Activated CD4-positive, alpha-beta T cell treated with anti-CD3 and anti-CD28 coated beads for 36 hours (primary cell): ENCODE results near the gene ECM2. TPM values are rescaled to one million over a fixed set of nuclear protein-coding genes. Genes with fewer than 3 reads are reported as not detected.
A peak's percentile ranks its signal among the peaks of the same experiment; 100 is the strongest.

Experiments
- ATAC-seq: fragments of 200-7000 bp; cut with Tn5 transposase; one replicate; pipeline ENCODE4 v1.10.0; 2021; ENCODE audit warnings: mild to moderate bottlenecking, moderate library complexity
- CTCF ChIA-PET: fragments of 350-600 bp; sonication (Branson Sonifier 250); formaldehyde crosslinking; loops from one replicate; lab custom pipeline; 2021; ENCODE audit warnings: antibody characterized with exemption; lab: Charles Lee
- POLR2A ChIA-PET: fragments of 350-600 bp; sonication (Branson Sonifier 250); formaldehyde crosslinking; loops from one replicate; lab custom pipeline; 2021; ENCODE audit warnings: antibody characterized with exemption, inconsistent platforms; lab: Charles Lee
- DNase-seq: peaks from one replicate; pipeline ENCODE4 v3.0.0-alpha.2; 2020
- H3K27ac Mint-ChIP-seq: one replicate; pipeline ENCODE4 v1.8.0; 2021; ENCODE audit warnings: mixed read lengths
- H3K27me3 Mint-ChIP-seq: one replicate; pipeline ENCODE4 v1.8.0; 2021; ENCODE audit warnings: mixed read lengths
- H3K36me3 Mint-ChIP-seq: one replicate; pipeline ENCODE4 v1.8.0; 2021; ENCODE audit warnings: low read depth, mixed read lengths
- H3K4me1 Mint-ChIP-seq: one replicate; pipeline ENCODE4 v1.8.0; 2021; ENCODE audit warnings: mixed read lengths
- H3K4me3 Mint-ChIP-seq: one replicate; pipeline ENCODE4 v1.8.0; 2021; ENCODE audit warnings: mild to moderate bottlenecking, moderate library complexity, mixed read lengths
- H3K9me3 Mint-ChIP-seq: one replicate; pipeline ENCODE4 v1.8.0; 2021; ENCODE audit warnings: low read depth, mixed read lengths
- intact Hi-C, 2 experiments: fragments of 100-400 bp; cut with DNase I in 1 of 2; cut with micrococcal nuclease in 1 of 2; formaldehyde crosslinking; loops; one replicate each; pipeline versions ENCODE4 v1.14.2 to v1.15.1; 2022 to 2024; cut with DNase I, micrococcal nuclease
- total RNA-seq, 2 experiments: library from RNA; stranded (reverse); gene quantifications; one replicate each; pipeline ENCODE4 v1.2.3, GENCODE V29; 2021

ECM2 gene
- total RNA-seq, 2 experiments from 2014 or later: not detected

DNA sequence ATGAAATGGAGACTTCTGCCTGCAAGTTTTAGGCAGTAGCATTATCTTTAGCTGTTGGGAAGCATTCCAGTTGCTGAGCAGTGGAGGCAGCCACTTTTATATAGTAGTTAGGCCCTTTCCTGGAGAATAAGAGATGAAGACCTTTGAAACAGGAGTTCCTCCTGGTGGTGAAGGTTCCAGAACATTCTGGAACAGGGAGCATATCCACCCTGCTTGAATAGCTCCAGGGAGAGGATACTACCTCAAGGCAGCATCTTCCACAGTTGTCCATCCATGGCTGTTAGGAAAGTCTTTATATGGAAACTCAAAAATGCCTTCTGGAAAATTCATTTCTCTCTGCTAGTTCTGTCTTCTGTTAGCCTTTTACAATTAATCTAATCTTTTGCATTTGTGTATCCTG lies 56.4 kb downstream of the ECM2 start:
- intact Hi-C loops: no loop called here
- DNase-seq (no peak), ATAC-seq (no peak)
- peaks cover 5% of the 10 kb centered on the region for H3K4me1 Mint-ChIP-seq
- no peaks in the 10 kb centered on the region for H3K36me3 Mint-ChIP-seq
- no peaks in the 10 kb centered on the region for H3K9me3 Mint-ChIP-seq
- no peaks in the 10 kb centered on the region for H3K27me3 Mint-ChIP-seq
- ChIA-PET POLR2A (no interaction called here), CTCF (no interaction called here)
- no peak overlapping the region for H3K4me3 Mint-ChIP-seq
- H3K27ac Mint-ChIP-seq: no peak overlapping the region

DNA sequence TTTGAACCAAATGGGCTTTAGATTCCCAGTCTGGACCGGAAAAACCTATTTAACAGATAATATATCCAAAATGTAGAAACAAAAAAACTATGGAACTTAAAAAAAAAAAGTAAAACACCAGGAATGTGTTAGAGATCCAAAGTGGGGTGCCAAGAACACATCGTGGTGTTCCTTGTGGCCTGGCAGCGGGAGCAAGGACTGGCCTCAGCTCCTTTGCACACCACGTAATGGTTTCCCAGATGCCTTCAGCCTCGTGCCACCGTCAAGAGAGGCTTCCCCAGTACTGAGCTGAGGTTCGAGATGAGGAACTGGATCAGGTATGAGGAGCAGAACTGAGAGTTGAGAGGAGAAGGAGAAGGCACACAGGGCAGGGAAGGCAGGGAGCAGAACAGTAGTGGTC lies 57.0 kb downstream of the ECM2 start:
- ChIA-PET CTCF (no interaction called here), POLR2A (no interaction called here)
- H3K9me3 Mint-ChIP-seq: no peaks in the 10 kb centered on the region
- no peak for DNase-seq
- no peaks in the 10 kb centered on the region for H3K27me3 Mint-ChIP-seq
- H3K27ac Mint-ChIP-seq: no peak overlapping the region
- H3K4me3 Mint-ChIP-seq: no peak overlapping the region
- no peaks in the 10 kb centered on the region for H3K36me3 Mint-ChIP-seq
- H3K4me1 Mint-ChIP-seq: peaks cover 5% of the 10 kb centered on the region
- intact Hi-C loops: no loop called here
- ATAC-seq: no peak

DNA sequence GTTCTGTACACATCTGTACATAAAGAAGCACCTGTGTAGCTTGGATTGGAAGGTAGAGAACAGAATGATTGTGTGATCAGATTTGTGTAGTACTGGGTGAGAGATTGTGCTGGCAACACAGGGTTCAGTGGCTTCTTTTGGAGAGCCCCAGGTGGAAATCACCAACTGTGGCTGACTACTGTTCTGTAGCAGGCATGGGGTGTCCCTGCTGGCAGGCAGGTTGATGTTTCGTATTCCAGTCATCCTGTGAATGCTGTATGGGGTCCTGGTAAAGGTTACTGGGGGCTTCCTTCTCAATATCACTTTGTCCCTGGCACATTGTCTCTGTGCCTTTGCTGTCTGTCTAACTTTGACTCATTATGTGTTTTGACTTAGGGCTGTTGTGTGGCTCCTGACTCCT lies 58.8 kb downstream of the ECM2 start:
- ATAC-seq (peak; percentile 33), DNase-seq (peak; percentile 7)
- CTCF ChIA-PET: no interaction called here
- intact Hi-C loops: no loop called here
- no peaks in the 10 kb centered on the region for H3K27me3 Mint-ChIP-seq
- H3K27ac Mint-ChIP-seq: no peak overlapping the region
- H3K36me3 Mint-ChIP-seq: no peaks in the 10 kb centered on the region
- POLR2A ChIA-PET: no interaction called here
- no peaks in the 10 kb centered on the region for H3K9me3 Mint-ChIP-seq
- peaks cover 5% of the 10 kb centered on the region for H3K4me1 Mint-ChIP-seq
- no peak overlapping the region for H3K4me3 Mint-ChIP-seq

DNA sequence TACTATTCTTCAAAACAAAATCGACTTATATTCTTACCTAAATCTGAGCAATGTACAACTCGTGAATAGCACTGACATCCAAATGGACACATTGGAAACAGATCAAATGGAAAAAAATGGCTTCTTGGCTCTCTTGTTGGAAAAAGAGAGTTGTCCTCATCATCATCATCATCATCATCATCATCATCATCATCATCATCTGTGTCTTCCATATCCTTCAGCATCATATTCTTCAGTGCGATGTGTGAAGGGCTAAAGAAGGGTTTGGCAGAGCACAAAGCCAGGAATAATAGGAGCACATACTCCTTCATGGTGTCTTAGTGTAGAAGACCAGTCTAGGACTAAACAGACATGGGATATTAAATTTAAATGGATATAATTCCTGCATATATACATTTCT lies 61.2 kb downstream of the ECM2 start:
- Mint-ChIP-seq H3K4me3 (no peak overlapping the region), H3K36me3 (no peaks in the 10 kb centered on the region), H3K9me3 (no peaks in the 10 kb centered on the region), H3K27ac (no peak overlapping the region), H3K4me1 (no peaks in the 10 kb centered on the region), H3K27me3 (no peaks in the 10 kb centered on the region)
- POLR2A ChIA-PET: no interaction called here
- CTCF ChIA-PET: no interaction called here
- intact Hi-C loops: no loop called here
- ATAC-seq (no peak), DNase-seq (no peak)

DNA sequence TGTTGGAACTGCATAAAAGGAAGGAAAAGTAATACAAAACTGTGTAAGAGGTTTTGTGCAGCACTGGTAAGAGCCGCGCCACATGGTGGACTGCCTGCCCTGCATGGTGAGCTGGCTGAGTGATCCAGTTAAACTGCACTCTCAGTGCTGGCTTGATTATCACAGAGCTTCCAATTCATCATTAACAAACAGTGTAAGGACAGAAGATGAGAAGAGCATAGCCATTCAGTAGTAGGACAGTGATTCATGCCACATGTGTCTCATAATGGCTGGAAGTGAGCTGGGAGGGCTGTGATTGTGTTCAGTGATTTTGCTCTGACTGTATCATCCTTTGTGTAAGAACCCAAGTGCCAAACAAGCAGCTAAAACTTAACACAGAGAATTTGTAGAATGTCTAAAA lies 67.6 kb downstream of the ECM2 start:
- intact Hi-C loops: no loop called here
- CTCF ChIA-PET: no interaction called here

DNA sequence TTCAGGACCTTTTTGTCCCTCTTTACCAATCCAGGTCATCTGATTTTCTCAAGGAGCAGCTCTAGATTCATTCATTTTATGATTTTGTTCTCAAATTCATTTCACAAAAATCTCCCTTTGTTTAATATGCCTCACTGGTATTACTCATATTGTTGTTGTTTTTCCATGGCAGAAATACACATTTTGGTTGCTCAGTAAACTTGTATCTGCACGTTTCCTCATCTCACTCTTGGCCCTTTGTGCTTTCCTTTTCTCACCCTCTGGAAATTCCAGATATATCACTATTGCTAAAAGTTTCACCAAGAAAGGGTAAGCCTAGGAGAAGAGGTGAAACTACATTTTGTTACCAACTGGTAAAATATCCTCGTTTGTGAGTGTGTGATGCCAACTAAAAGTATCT lies 68.3 kb downstream of the ECM2 start:
- ATAC-seq (no peak), DNase-seq (no peak)
- CTCF ChIA-PET: no interaction called here
- Mint-ChIP-seq H3K4me3 (no peak overlapping the region), H3K27ac (no peak overlapping the region), H3K4me1 (no peaks in the 10 kb centered on the region), H3K9me3 (no peaks in the 10 kb centered on the region), H3K36me3 (no peaks in the 10 kb centered on the region), H3K27me3 (no peaks in the 10 kb centered on the region)
- intact Hi-C loops: no loop called here
- POLR2A ChIA-PET: no interaction called here

More for the DNA sequence above, 67.6 kb downstream of the ECM2 start:
- no peaks in the 10 kb centered on the region for H3K9me3 Mint-ChIP-seq
- H3K4me1 Mint-ChIP-seq: no peaks in the 10 kb centered on the region
- H3K36me3 Mint-ChIP-seq: no peaks in the 10 kb centered on the region
- no peaks in the 10 kb centered on the region for H3K27me3 Mint-ChIP-seq
- POLR2A ChIA-PET: no interaction called here
- H3K27ac Mint-ChIP-seq: no peak overlapping the region
- DNase-seq (no peak), ATAC-seq (no peak)
- H3K4me3 Mint-ChIP-seq: no peak overlapping the region

DNA sequence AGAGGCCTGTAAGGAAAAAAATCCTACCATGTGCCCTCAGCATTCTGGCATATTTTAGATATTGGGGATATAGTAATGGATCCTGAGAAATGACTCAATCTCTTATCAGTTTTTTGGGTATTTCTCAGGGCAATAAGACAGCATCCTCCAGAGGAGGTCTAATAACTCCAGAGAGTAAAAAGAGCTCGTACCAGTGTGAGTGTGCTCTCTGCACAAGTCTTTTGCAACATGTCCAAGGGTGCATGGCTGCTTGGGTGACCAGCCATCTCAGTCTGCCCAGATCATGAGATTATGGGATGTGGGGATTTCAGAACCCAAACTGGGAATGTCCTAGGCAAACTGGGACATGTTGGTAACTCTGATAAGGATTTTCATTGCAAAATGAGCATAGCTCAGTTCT lies 68.7 kb downstream of the ECM2 start:
- H3K27ac Mint-ChIP-seq: no peak overlapping the region
- ChIA-PET POLR2A (no interaction called here), CTCF (no interaction called here)
- no peaks in the 10 kb centered on the region for H3K4me1 Mint-ChIP-seq
- no peak for DNase-seq
- no peak overlapping the region for H3K4me3 Mint-ChIP-seq
- intact Hi-C loops: no loop called here
- H3K9me3 Mint-ChIP-seq: no peaks in the 10 kb centered on the region
- H3K27me3 Mint-ChIP-seq: no peaks in the 10 kb centered on the region
- ATAC-seq: no peak
- H3K36me3 Mint-ChIP-seq: no peaks in the 10 kb centered on the region

DNA sequence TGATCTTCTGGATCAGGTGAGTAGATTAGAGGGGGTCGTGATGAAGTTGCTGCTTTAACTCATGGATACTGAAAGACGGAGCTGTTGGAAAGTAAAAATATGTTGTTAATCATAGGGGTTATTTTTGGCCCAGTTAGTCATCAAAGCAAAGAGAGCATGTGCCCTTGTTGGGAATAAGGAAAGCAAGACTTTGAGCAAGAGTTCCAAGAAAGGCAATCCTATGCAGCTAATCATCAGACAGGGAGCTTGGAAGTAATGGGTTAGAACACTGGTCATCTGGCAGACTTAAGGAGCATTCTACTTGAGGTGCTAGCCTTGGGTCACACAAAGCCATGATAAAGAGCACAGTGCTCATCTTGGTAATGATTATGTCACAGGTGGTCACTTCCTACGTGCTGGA lies 71.8 kb downstream of the ECM2 start:
- Mint-ChIP-seq H3K36me3 (no peaks in the 10 kb centered on the region), H3K4me1 (no peaks in the 10 kb centered on the region), H3K27me3 (no peaks in the 10 kb centered on the region), H3K9me3 (no peaks in the 10 kb centered on the region), H3K27ac (no peak overlapping the region), H3K4me3 (no peak overlapping the region)
- POLR2A ChIA-PET: no interaction called here
- CTCF ChIA-PET: interaction anchor here (1.2 kb wide), 1 partner anchor 17 kb away, joined by 4 read pairs; no protein-coding TSS in a partner anchor
- intact Hi-C loops: no loop called here
- no peak for DNase-seq
- ATAC-seq: no peak

DNA sequence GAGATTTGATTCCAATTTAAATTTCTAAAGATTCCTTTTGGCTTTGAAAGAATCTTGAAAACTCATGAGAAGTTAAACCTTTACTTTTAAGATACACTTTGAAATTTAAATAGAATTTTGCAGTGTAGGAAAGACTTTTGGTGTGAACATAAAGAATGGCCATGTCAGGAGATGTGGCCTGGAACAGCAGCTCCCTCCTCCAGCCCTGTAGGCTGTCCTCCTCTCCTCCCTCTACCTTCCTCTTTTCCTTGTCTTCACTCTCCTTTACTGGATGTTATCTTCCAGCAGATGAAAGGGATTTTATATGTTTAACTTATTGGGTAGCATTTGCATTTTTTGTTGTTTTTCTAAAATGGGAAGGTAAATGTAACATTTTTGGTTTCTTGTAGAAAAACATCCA lies 72.4 kb downstream of the ECM2 start:
- ChIA-PET CTCF (interaction anchor here (1.2 kb wide), 1 partner anchor 17 kb away, joined by 4 read pairs; no protein-coding TSS in a partner anchor), POLR2A (no interaction called here)
- H3K4me3 Mint-ChIP-seq: no peak overlapping the region
- no peaks in the 10 kb centered on the region for H3K4me1 Mint-ChIP-seq
- ATAC-seq (no peak), DNase-seq (no peak)
- no peak overlapping the region for H3K27ac Mint-ChIP-seq
- H3K36me3 Mint-ChIP-seq: no peaks in the 10 kb centered on the region
- intact Hi-C loops: no loop called here
- H3K9me3 Mint-ChIP-seq: no peaks in the 10 kb centered on the region
- H3K27me3 Mint-ChIP-seq: no peaks in the 10 kb centered on the region

DNA sequence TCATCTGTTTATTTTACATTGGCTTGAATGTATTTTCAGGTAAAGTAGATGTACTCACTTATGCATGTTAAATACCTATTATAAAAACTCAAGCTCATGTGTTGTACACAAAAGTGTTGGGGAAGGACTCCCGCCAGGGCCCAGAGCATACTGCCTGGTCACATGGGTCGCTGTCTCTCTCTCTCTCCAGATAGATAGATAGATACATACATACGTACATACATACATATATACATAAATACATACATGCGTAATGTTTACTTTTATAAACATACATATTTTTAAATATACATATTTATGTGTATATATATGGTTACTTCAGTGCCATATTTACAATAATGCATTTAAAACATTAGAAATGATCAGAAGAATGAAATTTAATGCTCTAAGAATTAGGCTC lies 78.2 kb downstream of the ECM2 start:
- CTCF ChIA-PET: no interaction called here
- no peaks in the 10 kb centered on the region for H3K36me3 Mint-ChIP-seq
- intact Hi-C loops: no loop called here
- POLR2A ChIA-PET: no interaction called here
- H3K9me3 Mint-ChIP-seq: no peaks in the 10 kb centered on the region
- ATAC-seq (no peak), DNase-seq (no peak)
- no peak overlapping the region for H3K4me3 Mint-ChIP-seq
- H3K27me3 Mint-ChIP-seq: no peaks in the 10 kb centered on the region
- no peak overlapping the region for H3K27ac Mint-ChIP-seq
- no peaks in the 10 kb centered on the region for H3K4me1 Mint-ChIP-seq

DNA sequence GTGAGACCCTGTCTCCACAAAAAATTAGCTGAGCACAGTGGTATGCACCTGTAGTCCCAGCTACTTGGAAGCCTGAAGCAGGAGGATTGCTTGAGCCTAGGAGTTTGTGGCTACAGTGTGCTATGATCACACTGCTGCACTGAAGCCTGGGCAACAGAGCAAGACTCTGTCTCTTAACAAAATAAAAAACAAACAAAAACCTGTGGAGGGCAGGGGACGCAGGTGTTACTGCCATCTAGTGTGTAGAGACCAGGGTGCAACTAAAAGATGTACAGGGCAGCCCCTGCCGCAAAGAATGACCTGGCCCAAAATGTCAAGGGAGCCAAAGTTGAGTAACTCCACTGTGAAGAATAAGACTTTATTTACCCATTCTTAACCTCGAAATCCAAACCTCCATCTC lies 80.6 kb downstream of the ECM2 start:
- POLR2A ChIA-PET: no interaction called here
- no peaks in the 10 kb centered on the region for H3K27me3 Mint-ChIP-seq
- no peak overlapping the region for H3K4me3 Mint-ChIP-seq

DNA sequence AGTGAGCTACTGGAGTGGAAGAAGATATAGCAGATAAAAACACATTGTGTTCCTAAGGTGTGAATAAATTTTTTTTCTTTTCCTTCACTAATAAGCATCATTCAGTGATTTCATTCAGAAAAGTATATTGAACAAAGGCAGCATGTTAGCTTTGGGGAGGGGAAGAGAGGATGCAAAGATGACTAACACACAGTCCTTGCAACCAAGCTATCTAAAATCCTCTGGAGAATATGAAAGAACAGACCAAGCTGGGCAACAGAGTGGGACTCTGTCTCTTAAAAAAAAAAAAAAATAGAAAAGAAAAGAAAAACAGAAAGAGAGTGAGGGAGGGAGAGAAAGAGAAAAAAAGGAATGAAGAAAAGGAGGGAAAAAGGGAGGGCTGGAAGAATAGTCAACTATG lies 89.3 kb downstream of the ECM2 start:
- no peaks in the 10 kb centered on the region for H3K27me3 Mint-ChIP-seq
- H3K4me1 Mint-ChIP-seq: no peaks in the 10 kb centered on the region
- DNase-seq: no peak
- no peak overlapping the region for H3K4me3 Mint-ChIP-seq
- no peaks in the 10 kb centered on the region for H3K36me3 Mint-ChIP-seq
- CTCF ChIA-PET: interaction anchor here (0.5 to 1.0 kb wide), 2 partner anchors 14 to 17 kb away, joined by 3 to 4 read pairs; no protein-coding TSS in a partner anchor
- no peak overlapping the region for H3K27ac Mint-ChIP-seq
- intact Hi-C loops: no loop called here
- POLR2A ChIA-PET: interaction anchor here (0.6 kb wide), 1 partner anchor 141 kb away, joined by 6 read pairs; no protein-coding TSS in a partner anchor
- H3K9me3 Mint-ChIP-seq: no peaks in the 10 kb centered on the region
- no peak for ATAC-seq

More for the DNA sequence above, 80.6 kb downstream of the ECM2 start:
- Mint-ChIP-seq H3K27ac (no peak overlapping the region), H3K9me3 (no peaks in the 10 kb centered on the region), H3K36me3 (no peaks in the 10 kb centered on the region), H3K4me1 (no peaks in the 10 kb centered on the region)
- peak; percentile 19 for DNase-seq
- intact Hi-C loops: no loop called here
- CTCF ChIA-PET: interaction anchor here (0.8 to 1.2 kb wide), 3 partner anchors 10 to 315 kb away, joined by 3 to 4 read pairs (median 4); no protein-coding TSS in a partner anchor
- ATAC-seq: no peak
